Keratinocyte (primary cell): ENCODE results near the gene ASB13. TPM values are rescaled to one million over a fixed set of nuclear protein-coding genes. Genes with fewer than 3 reads are reported as not detected.
A peak's percentile ranks its signal among the peaks of the same experiment; 100 is the strongest.

Experiments
- DNase-seq: peaks from one replicate; pipeline ENCODE4 v3.0.0-alpha.2; 2011; ENCODE audit warnings: low read depth, missing footprints, low spot score
- FAIRE-seq: peaks from 2 replicates; lab custom pipeline; 2011; peaks lifted over from hg19 to GRCh38; lab: Jason Lieb, UNC
- H2AFZ ChIP-seq: 2 replicates; pipeline ENCODE4 v1.6.0; 2012; ENCODE audit warnings: low read length, control low read depth, inconsistent platforms; ENCODE audit not compliant: control insufficient read depth
- H3K27ac ChIP-seq: 2 replicates; pipeline ENCODE4 v1.5.1; 2011; ENCODE audit warnings: low read length; ENCODE audit not compliant: control insufficient read depth, insufficient read depth
- H3K27me3 ChIP-seq: 3 replicates; pipeline ENCODE4 v1.6.0; 2011; ENCODE audit warnings: low read length; ENCODE audit not compliant: control insufficient read depth, insufficient read depth; ENCODE audit errors: extremely low read depth
- H3K36me3 ChIP-seq, 2 experiments: 2 replicates in 1 of 2; 3 replicates in 1 of 2; pipeline ENCODE4 v1.5.1; 2011; ENCODE audit warnings: low read length in 2 of 2, mild to moderate bottlenecking in 1 of 2; ENCODE audit not compliant: control insufficient read depth in 2 of 2, insufficient read depth in 2 of 2; ENCODE audit errors: extremely low read depth in 1 of 2
- H3K4me1 ChIP-seq: 3 replicates; pipeline ENCODE4 v1.5.1; 2011; ENCODE audit warnings: low read length; ENCODE audit not compliant: control insufficient read depth, insufficient read depth; ENCODE audit errors: extremely low read depth
- H3K4me2 ChIP-seq: 3 replicates; pipeline ENCODE4 v1.6.0; 2011; ENCODE audit warnings: low read depth, low read length; ENCODE audit not compliant: control insufficient read depth, insufficient read depth; ENCODE audit errors: extremely low read depth
- H3K4me3 ChIP-seq, 3 experiments: fragments of 200-600 bp in 1 of 3; sonication (generic) in 1 of 3; 2 replicates in 2 of 3; 3 replicates in 1 of 3; pipeline ENCODE4 v1.5.1; 2011 to 2016; ENCODE audit warnings: low read length in 3 of 3, mild to moderate bottlenecking in 3 of 3, control low read depth in 2 of 3, inconsistent platforms in 1 of 3, low read depth in 1 of 3, mixed read lengths in 1 of 3, mixed run types in 1 of 3, moderate library complexity in 1 of 3; ENCODE audit not compliant: control insufficient read depth in 2 of 3, insufficient read depth in 2 of 3; ENCODE audit errors: extremely low read depth in 1 of 3
- H3K79me2 ChIP-seq: 2 replicates; pipeline ENCODE4 v1.6.0; 2012; ENCODE audit warnings: low read length; ENCODE audit not compliant: control insufficient read depth, insufficient read depth
- H3K9ac ChIP-seq: 3 replicates; pipeline ENCODE4 v1.6.0; 2011; ENCODE audit warnings: low read length; ENCODE audit not compliant: control insufficient read depth, insufficient read depth; ENCODE audit errors: extremely low read depth
- H3K9me1 ChIP-seq: 3 replicates; pipeline ENCODE4 v1.6.0; 2011; ENCODE audit warnings: low read length; ENCODE audit not compliant: control insufficient read depth, insufficient read depth; ENCODE audit errors: extremely low read depth
- H3K9me3 ChIP-seq: 2 replicates; pipeline ENCODE4 v1.5.1; 2012; ENCODE audit warnings: low read depth, low read length; ENCODE audit not compliant: control insufficient read depth
- H4K20me1 ChIP-seq: 3 replicates; pipeline ENCODE4 v1.6.0; 2011; ENCODE audit warnings: low read length; ENCODE audit not compliant: control insufficient read depth, insufficient read depth; ENCODE audit errors: extremely low read depth
- EZH2 ChIP-seq: IDR thresholded peaks from one replicate; pipeline ENCODE4 v1.6.1; 2012; ENCODE audit warnings: inconsistent platforms, mild to moderate bottlenecking, low read length, moderate library complexity
- dilution Hi-C: fragments of 300-500 bp; cut with MboI; formaldehyde crosslinking; loops from one replicate; pipeline ENCODE4 v1.7.0; 2020; ENCODE audit warnings: low sequenced_read_pairs; ENCODE audit not compliant: extremely low pct_ligation_motif_present
- polyA plus RNA-seq, 5 experiments: library from polyadenylated mRNA; depleted of rRNA in 3 of 5; stranded (reverse) in 3 of 5; stranded (forward) in 1 of 5; unstranded in 1 of 5; fragments of >200 nt; gene quantifications; 1 replicate in 1 of 5; 2 replicates in 3 of 5; 3 replicates in 1 of 5; pipeline versions ENCODE4 v1.2.1 to v1.2.3, GENCODE V29; 2011 to 2012; ENCODE audit warnings: missing spikeins in 2 of 5, low read depth in 1 of 5, low replicate concordance in 1 of 5
- TF ChIP-seq, protein P1 (sequence below), 3 experiments: IDR thresholded peaks in 1 of 3; conservative IDR thresholded peaks in 1 of 3; optimal IDR thresholded peaks in 1 of 3; 2 replicates in 2 of 3; 3 replicates in 1 of 3; pipeline versions ENCODE3 to v1.5.1; 2011; ENCODE audit warnings: low read length in 3 of 3, mild to moderate bottlenecking in 3 of 3, moderate library complexity in 2 of 3, control low read depth in 1 of 3, inconsistent platforms in 1 of 3; ENCODE audit not compliant: insufficient read depth in 2 of 3; ENCODE audit errors: extremely low read depth in 1 of 3

The ASB13 gene
- polyA plus RNA-seq, 1 donor (not counting 4 experiments of a cell fraction or from before 2014, with no cell fraction given) = 6.4 TPM

GRCh38 chr10:5596611-5597341 lies 69.6 kb downstream of the ASB13 start:
- H3K27ac ChIP-seq = peak overlapping the region; percentile 95
- no peaks in the 10 kb centered on the region for H3K9me3 ChIP-seq
- no peak overlapping the region for H2AFZ ChIP-seq
- H3K9me1 ChIP-seq = peaks cover 4% of the 10 kb centered on the region
- H3K4me2 ChIP-seq = peak overlapping the region; percentile 63
- FAIRE-seq = peak; percentile 48
- no peaks in the 10 kb centered on the region for H3K36me3 ChIP-seq
- no peak for DNase-seq
- peak overlapping the region in 2 of 3 experiments; percentile 6 to 7 for H3K4me3 ChIP-seq
- peaks cover 34% of the 10 kb centered on the region for H3K4me1 ChIP-seq
- no peaks in the 10 kb centered on the region for H4K20me1 ChIP-seq
- peak overlapping the region; percentile 71 for H3K9ac ChIP-seq
- peaks cover 6% of the 10 kb centered on the region for H3K79me2 ChIP-seq
- dilution Hi-C loops = no loop called here
- TF ChIP-seq, protein P1, sequence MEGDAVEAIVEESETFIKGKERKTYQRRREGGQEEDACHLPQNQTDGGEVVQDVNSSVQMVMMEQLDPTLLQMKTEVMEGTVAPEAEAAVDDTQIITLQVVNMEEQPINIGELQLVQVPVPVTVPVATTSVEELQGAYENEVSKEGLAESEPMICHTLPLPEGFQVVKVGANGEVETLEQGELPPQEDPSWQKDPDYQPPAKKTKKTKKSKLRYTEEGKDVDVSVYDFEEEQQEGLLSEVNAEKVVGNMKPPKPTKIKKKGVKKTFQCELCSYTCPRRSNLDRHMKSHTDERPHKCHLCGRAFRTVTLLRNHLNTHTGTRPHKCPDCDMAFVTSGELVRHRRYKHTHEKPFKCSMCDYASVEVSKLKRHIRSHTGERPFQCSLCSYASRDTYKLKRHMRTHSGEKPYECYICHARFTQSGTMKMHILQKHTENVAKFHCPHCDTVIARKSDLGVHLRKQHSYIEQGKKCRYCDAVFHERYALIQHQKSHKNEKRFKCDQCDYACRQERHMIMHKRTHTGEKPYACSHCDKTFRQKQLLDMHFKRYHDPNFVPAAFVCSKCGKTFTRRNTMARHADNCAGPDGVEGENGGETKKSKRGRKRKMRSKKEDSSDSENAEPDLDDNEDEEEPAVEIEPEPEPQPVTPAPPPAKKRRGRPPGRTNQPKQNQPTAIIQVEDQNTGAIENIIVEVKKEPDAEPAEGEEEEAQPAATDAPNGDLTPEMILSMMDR (optimal IDR thresholded peaks at IDR 0.05 in 1 of 3, IDR thresholded peaks at IDR 0.05 in 1 of 3, conservative IDR thresholded peaks at IDR 0.05 in 1 of 3; ENCODE audit: extremely low read depth in 1 of 3, insufficient read depth in 2 of 3, low read length in 3 of 3) = peak in 2 of 3 experiments; percentile 3 to 15
- no peak for TF ChIP-seq EZH2
- H3K27me3 ChIP-seq = no peaks in the 10 kb centered on the region

DNA sequence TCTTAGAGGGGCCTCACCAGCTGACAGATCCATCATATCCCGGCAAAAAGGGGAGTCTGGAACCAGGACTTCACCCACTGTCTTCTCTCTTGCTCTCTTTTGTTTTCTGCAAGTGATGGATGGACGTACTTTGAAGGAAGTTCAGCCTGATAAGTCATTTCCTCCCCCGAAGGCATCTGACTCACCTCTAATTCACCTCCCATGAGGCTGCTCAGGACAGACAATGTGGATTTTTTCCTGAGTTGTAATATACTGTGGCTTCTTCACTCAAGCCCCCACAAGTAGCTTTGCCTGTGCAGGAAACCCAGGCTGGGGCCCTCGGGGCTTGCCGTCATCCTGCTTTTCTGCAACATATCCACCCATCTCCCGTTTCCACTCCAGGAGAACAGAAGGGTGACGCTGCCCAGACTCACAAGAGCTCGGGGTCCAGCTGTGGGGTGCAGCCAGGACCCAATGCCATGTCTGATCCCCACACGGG lies 70.4 kb downstream of the ASB13 start:
- Histone ChIP-seq H3K9me3 (no peaks in the 10 kb centered on the region), H3K36me3 (no peaks in the 10 kb centered on the region), H3K4me2 (peak overlapping the region; percentile 86), H3K9ac (peak overlapping the region; percentile 81), H2AFZ (no peak overlapping the region), H3K9me1 (peaks cover 4% of the 10 kb centered on the region), H4K20me1 (no peaks in the 10 kb centered on the region), H3K27me3 (no peaks in the 10 kb centered on the region), H3K4me1 (peaks cover 34% of the 10 kb centered on the region), H3K4me3 (peak overlapping the region; percentile 41 to 72 (median 45)), H3K27ac (peak overlapping the region; percentile 95), H3K79me2 (peaks cover 6% of the 10 kb centered on the region)
- TF ChIP-seq EZH2 = no peak
- TF ChIP-seq, protein P1 (optimal IDR thresholded peaks at IDR 0.05 in 1 of 3, IDR thresholded peaks at IDR 0.05 in 1 of 3, conservative IDR thresholded peaks at IDR 0.05 in 1 of 3; ENCODE audit: extremely low read depth in 1 of 3, insufficient read depth in 2 of 3, low read length in 3 of 3) = no peak
- DNase-seq (peak; percentile 99), FAIRE-seq (peak; percentile 100)
- dilution Hi-C loops = no loop called here
